ENCODE results near the gene DOK4.
A peak's percentile ranks its signal among the peaks of the same experiment; 100 is the strongest.

Gene DOK4

DNA sequence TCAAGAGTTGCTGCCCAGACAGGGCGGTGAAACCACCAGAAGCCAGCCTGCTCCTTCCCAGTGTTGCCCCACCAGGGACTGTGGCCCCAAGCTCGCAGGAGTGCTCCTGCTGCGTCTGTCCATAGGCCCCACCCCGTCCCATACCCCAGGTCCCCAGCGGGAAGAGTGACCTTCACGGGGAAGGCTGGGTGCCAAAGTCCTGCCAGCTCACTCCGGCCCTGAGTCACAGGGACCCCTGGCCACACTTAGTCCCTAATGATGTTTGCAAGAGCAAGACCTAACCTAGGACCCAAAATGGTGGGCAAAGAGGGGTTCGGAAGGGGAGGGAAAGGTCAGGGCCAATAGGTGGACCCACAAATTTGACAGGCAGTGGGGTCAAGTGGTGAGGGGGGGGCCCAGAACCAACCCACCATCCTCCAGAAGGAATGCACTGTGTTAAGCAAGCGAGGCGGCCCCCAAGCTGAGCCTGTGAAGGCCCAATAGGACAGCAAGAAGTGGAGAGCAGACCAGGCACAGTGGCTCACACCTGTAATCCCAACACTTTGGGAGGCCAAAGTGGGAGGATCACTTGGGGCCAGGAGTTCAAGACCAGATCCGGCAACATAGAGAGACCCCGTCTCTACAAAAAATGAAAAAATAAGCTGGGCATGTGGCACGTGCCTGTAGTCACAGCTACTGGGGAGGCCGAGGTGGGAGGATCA lies 3.3 kb downstream of the DOK4 start:
- Histone ChIP-seq H3K27ac (ENCODE audit: low read depth, low read length) (no peak overlapping the region), H3K9ac (ENCODE audit: low read length) (peak overlapping the region; percentile 88), H3K9me3 (ENCODE audit: control insufficient read depth, insufficient read depth, low read depth, low read length) (no peaks in the 10 kb centered on the region), H3K27me3 (ENCODE audit: control insufficient read depth, insufficient read depth, low read length) (peaks cover 24% of the 10 kb centered on the region), H3K4me3 (ENCODE audit: low read depth, low read length) (no peak overlapping the region; the same call in 1 of the 2 replicates), H3K36me3 (ENCODE audit: control insufficient read depth, insufficient read depth, low read length) (no peaks in the 10 kb centered on the region; the same call in 1 of the 2 replicates), H3K4me1 (ENCODE audit: control insufficient read depth, insufficient read depth, low read length) (peaks cover 42% of the 10 kb centered on the region)

GRCh38 chr16:57481421-57481820 lies 4.9 kb downstream of the DOK4 start:
- H3K36me3 ChIP-seq (ENCODE audit: control insufficient read depth, insufficient read depth, low read length): no peaks in the 10 kb centered on the region; the same call in 1 of the 2 replicates
- peaks cover 24% of the 10 kb centered on the region for H3K27me3 ChIP-seq (ENCODE audit: control insufficient read depth, insufficient read depth, low read length)
- H3K9me3 ChIP-seq (ENCODE audit: control insufficient read depth, insufficient read depth, low read depth, low read length): no peaks in the 10 kb centered on the region
- peak overlapping the region; percentile 50 for H3K9ac ChIP-seq (ENCODE audit: low read length)
- no peak overlapping the region; the same call in 1 of the 2 replicates for H3K4me3 ChIP-seq (ENCODE audit: low read depth, low read length)
- H3K4me1 ChIP-seq (ENCODE audit: control insufficient read depth, insufficient read depth, low read length): peaks cover 46% of the 10 kb centered on the region
- H3K27ac ChIP-seq (ENCODE audit: low read depth, low read length): no peak overlapping the region

DNA sequence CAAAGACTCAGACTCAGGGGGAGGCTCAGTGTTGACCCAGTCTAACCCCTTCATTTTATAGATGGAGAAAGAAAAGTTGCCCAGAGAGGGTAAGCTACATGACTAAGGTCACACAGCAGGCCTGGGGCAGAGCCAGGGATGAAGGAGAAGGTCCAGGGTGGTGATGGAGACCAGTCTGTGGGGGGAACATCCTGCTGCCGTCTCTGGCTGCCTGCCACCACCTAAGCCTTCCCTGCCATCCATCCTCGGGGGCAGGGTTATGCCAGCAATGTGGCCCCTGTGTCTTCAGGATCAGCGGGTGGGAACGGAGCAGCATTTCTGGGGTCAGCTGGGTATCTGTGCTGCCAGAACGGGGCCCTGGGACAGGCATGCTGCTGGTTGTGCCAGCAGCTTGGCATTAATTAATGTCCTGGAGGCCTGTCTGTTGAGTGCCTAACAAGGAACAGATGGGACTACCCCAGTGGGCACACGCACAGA lies 5.5 kb downstream of the DOK4 start:
- Histone ChIP-seq H3K9ac (ENCODE audit: low read length) (peak overlapping the region; percentile 50), H3K9me3 (ENCODE audit: control insufficient read depth, insufficient read depth, low read depth, low read length) (no peaks in the 10 kb centered on the region), H3K36me3 (ENCODE audit: control insufficient read depth, insufficient read depth, low read length) (no peaks in the 10 kb centered on the region; the same call in 1 of the 2 replicates), H3K4me1 (ENCODE audit: control insufficient read depth, insufficient read depth, low read length) (peaks cover 51% of the 10 kb centered on the region), H3K27ac (ENCODE audit: low read depth, low read length) (no peak overlapping the region; the same call in 1 of the 2 replicates), H3K4me3 (ENCODE audit: low read depth, low read length) (peak overlapping the region; percentile 60; the same call in 1 of the 2 replicates), H3K27me3 (ENCODE audit: control insufficient read depth, insufficient read depth, low read length) (peaks cover 23% of the 10 kb centered on the region)

DNA sequence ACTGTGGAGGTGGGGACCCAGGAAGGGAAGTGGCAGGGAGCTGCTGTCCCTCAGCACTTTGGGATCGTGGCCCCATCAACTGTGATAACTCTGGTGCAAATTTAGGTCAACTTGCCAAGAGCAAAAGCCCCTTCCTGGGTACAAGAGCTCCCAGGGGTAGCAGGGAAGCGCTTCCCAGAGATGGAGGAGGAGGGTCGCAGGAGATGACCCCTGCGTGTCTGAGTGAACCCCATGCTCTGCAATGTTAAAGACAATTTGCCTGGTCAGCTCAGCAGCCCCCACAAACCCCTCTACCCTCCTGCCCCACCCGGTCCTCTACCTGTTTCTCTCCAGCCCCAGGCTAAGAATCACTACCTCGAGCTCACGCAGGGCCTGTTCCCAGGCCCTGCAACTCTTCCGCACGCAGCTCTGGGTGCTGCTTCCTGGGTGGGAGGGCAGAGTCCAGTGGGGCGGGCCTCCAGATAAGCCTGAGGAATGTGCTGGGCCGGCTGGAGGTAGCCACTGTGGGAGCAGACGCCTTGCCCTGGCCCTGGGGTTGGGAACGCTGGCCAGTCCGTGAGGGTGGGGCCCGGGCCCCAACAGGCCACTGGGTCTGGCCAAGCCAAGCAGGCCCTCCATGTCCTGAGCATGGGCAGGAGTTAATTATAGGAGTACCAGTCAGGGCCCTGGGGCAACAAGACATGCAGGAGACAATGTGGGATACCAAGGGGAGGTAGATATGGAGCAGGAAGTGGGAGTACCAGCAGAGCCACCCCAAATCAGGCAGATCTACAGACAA lies 6.1 kb downstream of the DOK4 start:
- Histone ChIP-seq H3K36me3 (ENCODE audit: control insufficient read depth, insufficient read depth, low read length) (no peaks in the 10 kb centered on the region; the same call in 1 of the 2 replicates), H3K4me3 (ENCODE audit: low read depth, low read length) (peak overlapping the region; percentile 60), H3K9me3 (ENCODE audit: control insufficient read depth, insufficient read depth, low read depth, low read length) (no peaks in the 10 kb centered on the region), H3K9ac (ENCODE audit: low read length) (peak overlapping the region; percentile 50), H3K27me3 (ENCODE audit: control insufficient read depth, insufficient read depth, low read length) (peaks cover 17% of the 10 kb centered on the region), H3K27ac (ENCODE audit: low read depth, low read length) (no peak overlapping the region; the same call in 1 of the 2 replicates), H3K4me1 (ENCODE audit: control insufficient read depth, insufficient read depth, low read length) (peaks cover 52% of the 10 kb centered on the region)

GRCh38 chr16:57479205-57479975 lies 6.9 kb downstream of the DOK4 start:
- peaks cover 55% of the 10 kb centered on the region for H3K4me1 ChIP-seq (ENCODE audit: control insufficient read depth, insufficient read depth, low read length)
- no peaks in the 10 kb centered on the region for H3K9me3 ChIP-seq (ENCODE audit: control insufficient read depth, insufficient read depth, low read depth, low read length)
- peak overlapping the region; percentile 41 for H3K9ac ChIP-seq (ENCODE audit: low read length)
- no peak overlapping the region; the same call in 1 of the 2 replicates for H3K27ac ChIP-seq (ENCODE audit: low read depth, low read length)
- H3K36me3 ChIP-seq (ENCODE audit: control insufficient read depth, insufficient read depth, low read length): peaks cover 4% of the 10 kb centered on the region
- H3K27me3 ChIP-seq (ENCODE audit: control insufficient read depth, insufficient read depth, low read length): peaks cover 10% of the 10 kb centered on the region
- peak overlapping the region; percentile 60 for H3K4me3 ChIP-seq (ENCODE audit: low read depth, low read length)

DNA sequence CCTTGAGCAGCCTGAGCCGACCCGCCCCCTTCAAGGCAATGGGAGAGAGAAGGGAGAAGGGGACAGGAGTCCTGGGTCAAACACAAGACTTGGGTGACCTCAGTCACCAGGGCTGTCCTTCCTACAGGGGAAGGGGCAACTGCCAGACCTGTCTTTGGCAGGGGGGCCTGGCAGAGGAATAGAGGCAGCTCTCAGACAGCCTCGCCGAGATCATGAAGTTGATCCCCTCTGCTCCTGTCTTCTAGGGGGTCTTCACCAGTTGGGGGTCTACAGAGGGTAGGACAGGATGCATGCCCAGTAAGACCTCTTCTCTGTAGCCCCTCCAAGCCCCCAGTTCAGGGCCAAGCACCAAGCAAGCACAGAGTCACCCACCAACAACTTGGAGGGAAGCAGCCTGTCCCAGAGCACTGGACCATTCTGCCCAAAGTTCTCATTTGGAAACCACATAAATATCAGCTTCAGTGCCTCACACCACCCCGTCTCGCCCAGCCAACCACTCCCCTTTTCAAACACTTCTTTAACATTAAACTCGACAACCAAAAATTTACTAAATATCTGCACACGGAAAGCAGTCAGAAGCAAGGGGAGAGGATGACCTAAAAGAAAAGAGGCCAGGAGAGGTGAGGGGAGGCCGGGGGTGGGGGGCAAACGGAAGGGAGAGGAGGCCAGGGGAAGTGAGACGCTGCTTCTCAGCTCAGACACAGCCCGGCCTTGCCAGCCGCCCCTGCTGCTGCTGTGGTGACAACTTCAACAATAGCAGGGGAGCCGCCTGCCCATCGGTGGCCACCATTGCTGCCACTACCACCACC lies 7.7 kb downstream of the DOK4 start:
- Histone ChIP-seq H3K27me3 (ENCODE audit: control insufficient read depth, insufficient read depth, low read length) (peaks cover 10% of the 10 kb centered on the region), H3K9me3 (ENCODE audit: control insufficient read depth, insufficient read depth, low read depth, low read length) (no peaks in the 10 kb centered on the region), H3K4me3 (ENCODE audit: low read depth, low read length) (peak overlapping the region; percentile 60), H3K9ac (ENCODE audit: low read length) (peak overlapping the region; percentile 41), H3K27ac (ENCODE audit: low read depth, low read length) (no peak overlapping the region), H3K4me1 (ENCODE audit: control insufficient read depth, insufficient read depth, low read length) (peaks cover 51% of the 10 kb centered on the region), H3K36me3 (ENCODE audit: control insufficient read depth, insufficient read depth, low read length) (peaks cover 12% of the 10 kb centered on the region)

GRCh38 chr16:57477531-57478202 lies 8.6 kb downstream of the DOK4 start:
- Histone ChIP-seq H3K4me1 (ENCODE audit: control insufficient read depth, insufficient read depth, low read length) (peaks cover 58% of the 10 kb centered on the region), H3K4me3 (ENCODE audit: low read depth, low read length) (peak overlapping the region; percentile 18; the same call in 1 of the 2 replicates), H3K27me3 (ENCODE audit: control insufficient read depth, insufficient read depth, low read length) (peaks cover 10% of the 10 kb centered on the region), H3K9ac (ENCODE audit: low read length) (peak overlapping the region; percentile 30), H3K27ac (ENCODE audit: low read depth, low read length) (no peak overlapping the region), H3K9me3 (ENCODE audit: control insufficient read depth, insufficient read depth, low read depth, low read length) (no peaks in the 10 kb centered on the region), H3K36me3 (ENCODE audit: control insufficient read depth, insufficient read depth, low read length) (peaks cover 21% of the 10 kb centered on the region)

GRCh38 chr16:57476546-57477410 lies 9.5 kb downstream of the DOK4 start:
- H3K27ac ChIP-seq (ENCODE audit: low read depth, low read length): no peak overlapping the region
- no peaks in the 10 kb centered on the region for H3K9me3 ChIP-seq (ENCODE audit: control insufficient read depth, insufficient read depth, low read depth, low read length)
- peak overlapping the region; percentile 21 for H3K9ac ChIP-seq (ENCODE audit: low read length)
- peak overlapping the region; percentile 45; the same call in 1 of the 2 replicates for H3K4me3 ChIP-seq (ENCODE audit: low read depth, low read length)
- H3K4me1 ChIP-seq (ENCODE audit: control insufficient read depth, insufficient read depth, low read length): peaks cover 67% of the 10 kb centered on the region
- peaks cover 21% of the 10 kb centered on the region for H3K36me3 ChIP-seq (ENCODE audit: control insufficient read depth, insufficient read depth, low read length)
- H3K27me3 ChIP-seq (ENCODE audit: control insufficient read depth, insufficient read depth, low read length): peaks cover 10% of the 10 kb centered on the region

DNA sequence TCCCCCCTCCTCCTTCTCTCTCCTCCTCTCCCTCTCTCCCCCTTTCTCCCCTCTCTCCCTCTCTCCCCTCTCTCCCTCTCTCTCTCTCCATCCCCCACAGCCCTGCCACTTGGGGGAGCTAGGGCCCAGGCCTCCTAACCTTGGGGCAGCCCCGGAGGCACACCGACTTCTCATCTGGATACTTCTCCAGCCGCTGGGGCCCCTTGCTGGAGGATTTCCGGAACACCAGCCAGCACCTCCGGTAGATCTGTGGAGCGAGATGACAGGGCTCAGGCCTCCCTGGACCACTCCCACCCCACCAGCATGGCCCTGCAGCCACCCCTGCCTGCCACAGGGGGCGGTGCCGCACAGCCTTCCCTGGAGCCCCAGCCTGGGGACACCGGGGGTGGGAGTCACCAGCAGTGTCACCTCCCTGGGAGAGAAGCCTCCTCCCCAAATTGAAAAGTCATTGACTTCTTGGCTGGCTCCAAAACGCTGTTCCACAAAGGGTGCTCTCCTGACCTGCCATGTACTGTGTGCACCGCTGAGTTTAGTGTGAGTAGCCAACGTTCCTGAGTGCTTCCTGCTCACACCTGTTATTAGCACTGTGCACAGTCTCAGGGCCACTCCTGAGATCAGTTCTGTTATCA lies 10.5 kb downstream of the DOK4 start:
- Histone ChIP-seq H3K9me3 (ENCODE audit: control insufficient read depth, insufficient read depth, low read depth, low read length) (no peaks in the 10 kb centered on the region), H3K4me1 (ENCODE audit: control insufficient read depth, insufficient read depth, low read length) (peaks cover 75% of the 10 kb centered on the region), H3K9ac (ENCODE audit: low read length) (no peak overlapping the region), H3K27me3 (ENCODE audit: control insufficient read depth, insufficient read depth, low read length) (peaks cover 10% of the 10 kb centered on the region), H3K27ac (ENCODE audit: low read depth, low read length) (no peak overlapping the region), H3K36me3 (ENCODE audit: control insufficient read depth, insufficient read depth, low read length) (peaks cover 27% of the 10 kb centered on the region), H3K4me3 (ENCODE audit: low read depth, low read length) (peak overlapping the region; percentile 45)
